MM.1S (cell line): ENCODE measurements around the gene COL9A2.

ENCODE experiments used
- EZH2 ChIP-seq: fragments of 300-600 bp; sonication (generic); optimal IDR thresholded peaks from 2 replicates; pipeline ENCODE3; 2017; ENCODE audit warnings: low read depth, mild to moderate bottlenecking, antibody characterized with exemption, low read length, mixed read lengths
- EZH2phosphoT487 ChIP-seq: fragments of 300-600 bp; sonication (generic); IDR thresholded peaks from 2 replicates; pipeline ENCODE4 v1.6.1; 2018; ENCODE audit warnings: antibody characterized with exemption, low read length
- TF ChIP-seq, protein P1 (sequence below): fragments of 300-600 bp; sonication (generic); IDR thresholded peaks from 2 replicates; pipeline ENCODE4 v1.5.1; 2016; ENCODE audit warnings: antibody characterized with exemption, low read length, mixed read lengths

GRCh38 chr1:40332695-40333094 is 15.6 kb upstream of the COL9A2 start:
- TF ChIP-seq EZH2: no peak
- TF ChIP-seq, protein P1, sequence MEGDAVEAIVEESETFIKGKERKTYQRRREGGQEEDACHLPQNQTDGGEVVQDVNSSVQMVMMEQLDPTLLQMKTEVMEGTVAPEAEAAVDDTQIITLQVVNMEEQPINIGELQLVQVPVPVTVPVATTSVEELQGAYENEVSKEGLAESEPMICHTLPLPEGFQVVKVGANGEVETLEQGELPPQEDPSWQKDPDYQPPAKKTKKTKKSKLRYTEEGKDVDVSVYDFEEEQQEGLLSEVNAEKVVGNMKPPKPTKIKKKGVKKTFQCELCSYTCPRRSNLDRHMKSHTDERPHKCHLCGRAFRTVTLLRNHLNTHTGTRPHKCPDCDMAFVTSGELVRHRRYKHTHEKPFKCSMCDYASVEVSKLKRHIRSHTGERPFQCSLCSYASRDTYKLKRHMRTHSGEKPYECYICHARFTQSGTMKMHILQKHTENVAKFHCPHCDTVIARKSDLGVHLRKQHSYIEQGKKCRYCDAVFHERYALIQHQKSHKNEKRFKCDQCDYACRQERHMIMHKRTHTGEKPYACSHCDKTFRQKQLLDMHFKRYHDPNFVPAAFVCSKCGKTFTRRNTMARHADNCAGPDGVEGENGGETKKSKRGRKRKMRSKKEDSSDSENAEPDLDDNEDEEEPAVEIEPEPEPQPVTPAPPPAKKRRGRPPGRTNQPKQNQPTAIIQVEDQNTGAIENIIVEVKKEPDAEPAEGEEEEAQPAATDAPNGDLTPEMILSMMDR: no peak
- TF ChIP-seq EZH2phosphoT487: no peak
